Measurements from ENCODE around the gene MST1R. TPM values are rescaled to one million over a fixed set of nuclear protein-coding genes. Genes with fewer than 3 reads are reported as not detected.

The MST1R gene
- polyA plus RNA-seq, 4 donors = 1.2 to 2.6 (median 1.8) TPM

GRCh38 chr3:49880581-49881315 is 22.9 kb downstream of the MST1R start:
- no peak for DNase-seq (ENCODE audit: low read depth in 4 of 4, low spot score in 3 of 4)

- DNase-seq (ENCODE audit: low read depth in 4 of 4, low spot score in 3 of 4) = no peak
These were observed 24.0 kb downstream of the MST1R start for GRCh38 chr3:49879721-49880120.

GRCh38 chr3:49878686-49879085 is 25.0 kb downstream of the MST1R start:
- DNase-seq (ENCODE audit: low read depth in 4 of 4, low spot score in 3 of 4) = no peak

GRCh38 chr3:49877716-49878115 is 26.0 kb downstream of the MST1R start:
- DNase-seq (ENCODE audit: low read depth in 4 of 4, low spot score in 3 of 4) = no peak

GRCh38 chr3:49876567-49876966 is 27.1 kb downstream of the MST1R start:
- no peak for DNase-seq (ENCODE audit: low read depth in 4 of 4, low spot score in 3 of 4)

GRCh38 chr3:49873623-49874022 is 30.1 kb downstream of the MST1R start:
- DNase-seq (ENCODE audit: low read depth in 4 of 4, low spot score in 3 of 4) = no peak

- DNase-seq (ENCODE audit: low read depth in 4 of 4, low spot score in 3 of 4) = no peak
These were observed 30.8 kb downstream of the MST1R start for GRCh38 chr3:49872801-49873281.

GRCh38 chr3:49871531-49872153 is 32.0 kb downstream of the MST1R start:
- no peak for DNase-seq (ENCODE audit: low read depth in 4 of 4, low spot score in 3 of 4)

- no peak for DNase-seq (ENCODE audit: low read depth in 4 of 4, low spot score in 3 of 4)
These were observed 34.0 kb downstream of the MST1R start, which contains the start of gene CAMKV for GRCh38 chr3:49869525-49870126. CAMKV (minus strand) TSS chr3:49869906; CDS start chr3:49862388, 7,518 bp downstream.

GRCh38 chr3:49868862-49869466 is 34.7 kb downstream of the MST1R start:
- DNase-seq (ENCODE audit: low read depth in 4 of 4, low spot score in 3 of 4) = no peak

- peak in 2 of 4 donors; percentile 27 to 36 for DNase-seq (ENCODE audit: low read depth in 4 of 4, low spot score in 3 of 4)
These were observed 35.8 kb downstream of the MST1R start for GRCh38 chr3:49867871-49868321.

GRCh38 chr3:49867400-49867799 is 36.3 kb downstream of the MST1R start:
- no peak for DNase-seq (ENCODE audit: low read depth in 4 of 4, low spot score in 3 of 4)

- DNase-seq (ENCODE audit: low read depth in 4 of 4, low spot score in 3 of 4) = no peak
These were observed 38.4 kb downstream of the MST1R start for GRCh38 chr3:49865198-49865784.

- no peak for DNase-seq (ENCODE audit: low read depth in 4 of 4, low spot score in 3 of 4)
These were observed 39.2 kb downstream of the MST1R start for GRCh38 chr3:49864505-49864904.

GRCh38 chr3:49859576-49860305 is 43.9 kb downstream of the MST1R start:
- no peak for DNase-seq (ENCODE audit: low read depth in 4 of 4, low spot score in 3 of 4)

- DNase-seq (ENCODE audit: low read depth in 4 of 4, low spot score in 3 of 4) = peak; percentile 84 to 95 (median 88)
These were observed 47.3 kb downstream of the MST1R start, which contains the start of gene TRAIP for GRCh38 chr3:49856181-49857005. TRAIP (minus strand) TSS chr3:49856564; CDS start chr3:49856453, 111 bp downstream.

- DNase-seq (ENCODE audit: low read depth in 4 of 4, low spot score in 3 of 4) = no peak
These were observed 48.0 kb downstream of the MST1R start for GRCh38 chr3:49855662-49856061.

GRCh38 chr3:49845694-49846093 is 58.0 kb downstream of the MST1R start:
- no peak for DNase-seq (ENCODE audit: low read depth in 4 of 4, low spot score in 3 of 4)

Measured in left renal pelvis (tissue), 4 donors.